HG03196 (cell line): ENCODE measurements around the gene MICAL3.

Experiments
- ATAC-seq: cut with Tn5 transposase; IDR thresholded peaks from one replicate; pipeline ENCODE4 v1.9.1; 2021; ENCODE audit not compliant: unreplicated experiment

Gene MICAL3

GRCh38 chr22:17785185-17786184 is 238.9 kb downstream of the MICAL3 start:
- ATAC-seq, result no peak

- ATAC-seq, result no peak
Measured at GRCh38 chr22:17784776-17785175, 239.6 kb downstream of the MICAL3 start.

- no peak for ATAC-seq
Measured at GRCh38 chr22:17783773-17784480, 240.4 kb downstream of the MICAL3 start.

GRCh38 chr22:17783312-17783711 is 241.0 kb downstream of the MICAL3 start:
- no peak for ATAC-seq

GRCh38 chr22:17782621-17783020 is 241.7 kb downstream of the MICAL3 start:
- ATAC-seq, result no peak

GRCh38 chr22:17782158-17782557 is 242.2 kb downstream of the MICAL3 start:
- ATAC-seq, result no peak

- peak; percentile 34 for ATAC-seq
Measured at GRCh38 chr22:17781319-17782031, 242.9 kb downstream of the MICAL3 start.

- ATAC-seq, result no peak
Measured at GRCh38 chr22:17780741-17781318, 243.5 kb downstream of the MICAL3 start.

GRCh38 chr22:17780116-17780740 is 244.1 kb downstream of the MICAL3 start:
- no peak for ATAC-seq

- no peak for ATAC-seq
Measured at GRCh38 chr22:17779286-17780115, 244.9 kb downstream of the MICAL3 start.

- ATAC-seq, result no peak
Measured at GRCh38 chr22:17778412-17778976, 245.9 kb downstream of the MICAL3 start.

GRCh38 chr22:17777717-17778044 is 246.7 kb downstream of the MICAL3 start:
- ATAC-seq, result no peak

- no peak for ATAC-seq
Measured at GRCh38 chr22:17777005-17777716, 247.2 kb downstream of the MICAL3 start.

GRCh38 chr22:17775781-17776465 is 248.4 kb downstream of the MICAL3 start:
- ATAC-seq, result no peak

GRCh38 chr22:17774926-17775685 is 249.3 kb downstream of the MICAL3 start:
- ATAC-seq, result no peak

GRCh38 chr22:17774206-17774925 is 250.0 kb downstream of the MICAL3 start, which contains the start of gene BID:
Gene BID, minus strand, starts transcription at chr22:17774469. Its CDS starts 24,353 bp downstream, at chr22:17750116.
- no peak for ATAC-seq
